HepG2 (cell line): ENCODE results near the gene SVOPL. TPM values are rescaled to one million over a fixed set of nuclear protein-coding genes. Genes with fewer than 3 reads are reported as not detected.

ENCODE experiments used
- ATAC-seq: fragments of 200-7000 bp; cut with Tn5 transposase; 3 replicates; pipeline ENCODE4 v1.9.1; 2020; ENCODE audit warnings: mild to moderate bottlenecking, moderate library complexity
- BruUV-seq: library from RNA; stranded (reverse); fragments of 400-500 nt; replicated peaks from 2 replicates; lab custom pipeline; 2021; lab: Mats Ljungman, UMichigan
- CTCF ChIA-PET: fragments of 300-600 bp; formaldehyde crosslinking; extraction: SDS; loops from one replicate; lab custom pipeline; 2021; ENCODE audit warnings: low total read pairs, inconsistent platforms, low intra/inter-chr PET ratio; lab: Yijun Ruan, JAX
- POLR2A ChIA-PET: fragments of 350-600 bp; sonication (Branson Sonifier 250); formaldehyde crosslinking; loops from one replicate; lab custom pipeline; 2020; ENCODE audit warnings: antibody characterized with exemption, inconsistent platforms; lab: Yijun Ruan, JAX
- DNase-seq: peaks from one replicate; pipeline ENCODE4 v3.0.0-alpha.2; 2015; ENCODE audit warnings: low spot score
- FAIRE-seq: peaks from 3 replicates; lab custom pipeline; 2011; peaks lifted over from hg19 to GRCh38; lab: Jason Lieb, UNC
- H2AFZ ChIP-seq: one replicate; pipeline ENCODE4 v1.6.1; 2011; ENCODE audit warnings: low read length, inconsistent platforms
- H3K27ac ChIP-seq: fragments of 300-600 bp; 3 replicates; pipeline ENCODE4 v1.8.0; 2011; ENCODE audit warnings: mixed run types, mild to moderate bottlenecking, mixed read lengths, low read length, inconsistent platforms; ENCODE audit not compliant: insufficient read depth; ENCODE audit errors: extremely low read length
- H3K27me3 ChIP-seq, 2 experiments: fragments of 200-600 bp in 1 of 2; 2 replicates in 1 of 2; 3 replicates in 1 of 2; pipeline versions ENCODE4 v1.6.0 to v1.8.0; 2011; ENCODE audit warnings: low read length in 2 of 2, mild to moderate bottlenecking in 2 of 2, moderate library complexity in 2 of 2, inconsistent platforms in 1 of 2; ENCODE audit not compliant: insufficient read depth in 2 of 2, control insufficient read depth in 1 of 2
- H3K36me3 ChIP-seq, 2 experiments: fragments of 200-600 bp in 1 of 2; replicated peaks in 1 of 2; 2 replicates in 1 of 2; 3 replicates in 1 of 2; pipeline versions ENCODE4 v1.5.1 to v1.8.0; 2011; ENCODE audit warnings: low read length in 2 of 2, inconsistent platforms in 1 of 2; ENCODE audit not compliant: insufficient read depth in 2 of 2, control insufficient read depth in 1 of 2
- H3K4me1 ChIP-seq: 2 replicates; pipeline ENCODE4 v1.5.1; 2012; ENCODE audit warnings: low read length, inconsistent platforms; ENCODE audit not compliant: insufficient read depth
- H3K4me2 ChIP-seq: 2 replicates; pipeline ENCODE4 v1.6.0; 2011; ENCODE audit warnings: low read depth, low read length, inconsistent platforms
- H3K4me3 ChIP-seq, 3 experiments: fragments of 200-600 bp in 1 of 3; sonication (generic), shearing (Covaris generic) in 1 of 3; replicated peaks in 1 of 3; 2 replicates each; pipeline ENCODE4 v1.5.1; 2011 to 2016; ENCODE audit warnings: low read length in 3 of 3, inconsistent platforms in 2 of 3, low read depth in 2 of 3, mild to moderate bottlenecking in 2 of 3, control low read depth in 1 of 3, mixed read lengths in 1 of 3; ENCODE audit not compliant: insufficient read depth in 1 of 3
- H3K79me2 ChIP-seq: one replicate; pipeline ENCODE4 v1.6.1; 2011; ENCODE audit warnings: low read length, inconsistent platforms; ENCODE audit not compliant: insufficient read depth
- H3K9ac ChIP-seq: 2 replicates; pipeline ENCODE4 v1.6.0; 2011; ENCODE audit warnings: mild to moderate bottlenecking, low read depth, low read length, inconsistent platforms; ENCODE audit not compliant: insufficient read depth
- H3K9me3 ChIP-seq: 2 replicates; pipeline ENCODE4 v1.5.1; 2012; ENCODE audit warnings: mild to moderate bottlenecking, low read length
- H4K20me1 ChIP-seq: 2 replicates; pipeline ENCODE4 v1.6.0; 2011; ENCODE audit warnings: inconsistent platforms, mild to moderate bottlenecking, low read length, moderate library complexity; ENCODE audit not compliant: insufficient read depth
- AGO2 ChIP-seq: fragments of 200-400 bp; formaldehyde crosslinking; optimal IDR thresholded peaks from 2 replicates; pipeline ENCODE3; 2017; ENCODE audit warnings: mild to moderate bottlenecking, low read depth, low read length, moderate library complexity
- ARID2 ChIP-seq: sonication (generic); formaldehyde crosslinking; IDR thresholded peaks from 2 replicates; pipeline ENCODE4 v1.8.1; 2022; ENCODE audit warnings: mild to moderate bottlenecking, missing genetic modification reagents, borderline replicate concordance
- MXI1 ChIP-seq: IDR thresholded peaks from 3 replicates; pipeline ENCODE4 v1.6.1; 2012; ENCODE audit warnings: low read depth, low read length, inconsistent platforms, borderline replicate concordance
- NR2F1 ChIP-seq, 2 experiments: fragments of 450-650 bp in 1 of 2; formaldehyde crosslinking in 1 of 2; IDR thresholded peaks; 2 replicates each; pipeline versions ENCODE4 v1.5.0 to v1.6.1; 2016 to 2020; ENCODE audit warnings: mild to moderate bottlenecking in 1 of 2, missing compliant biosample characterization in 1 of 2, missing genetic modification reagents in 1 of 2, moderate library complexity in 1 of 2
- PHF5A ChIP-seq: IDR thresholded peaks from one replicate; pipeline ENCODE4 v1.6.1; 2018; ENCODE audit warnings: low read depth, missing genetic modification reagents; ENCODE audit not compliant: unreplicated experiment
- POLR2A ChIP-seq, 2 experiments: IDR thresholded peaks; 2 replicates each; pipeline ENCODE4 v1.6.1; 2011; ENCODE audit warnings: low read depth in 2 of 2, low read length in 2 of 2, mild to moderate bottlenecking in 1 of 2, moderate library complexity in 1 of 2; ENCODE audit not compliant: insufficient read depth in 1 of 2
- RAD51 ChIP-seq: fragments of 450-650 bp; IDR thresholded peaks from 2 replicates; pipeline ENCODE4 v1.6.1; 2016; ENCODE audit warnings: borderline replicate concordance
- RBM22 ChIP-seq: fragments of 200-400 bp; formaldehyde crosslinking; optimal IDR thresholded peaks from 2 replicates; pipeline ENCODE3; 2017; ENCODE audit warnings: mild to moderate bottlenecking, low read length, moderate library complexity
- ZFP1 ChIP-seq: IDR thresholded peaks from 2 replicates; pipeline ENCODE4 v1.6.1; 2016
- ZNF761 ChIP-seq: sonication (generic); formaldehyde crosslinking; conservative IDR thresholded peaks from 2 replicates; pipeline ENCODE4 v1.4.0; 2020; ENCODE audit warnings: mild to moderate bottlenecking, missing genetic modification reagents
- WGBS: methylation state at CpG from one replicate; pipeline ENCODE4 v1.1.6; 2017; ENCODE audit warnings: low lambda C conversion rate; 5-methylcytosine and 5-hydroxymethylcytosine counted together
- in situ Hi-C: cut with HindIII; loops from 2 replicates; pipeline ENCODE4 v1.10.0; 2017; ENCODE audit warnings: low pct_unique_long_range_greater_than_20kb; ENCODE audit not compliant: extremely low pct_ligation_motif_present
- intact Hi-C: fragments of 100-400 bp; cut with micrococcal nuclease; formaldehyde crosslinking; loops from one replicate; pipeline ENCODE4 v1.10.0; 2022; ENCODE audit not compliant: unreplicated experiment
- polyA plus RNA-seq, 8 experiments: library from polyadenylated mRNA; depleted of rRNA in 3 of 8; stranded (reverse) in 7 of 8; unstranded in 1 of 8; fragments of >200 nt; fragmentation: Illumina TruSeq in 4 of 8; extraction: Trizol in 4 of 8; gene quantifications; 2 replicates each; pipeline versions ENCODE4 v1.2.1 to v1.2.3, GENCODE V29; 2011 to 2016; ENCODE audit warnings: low read depth in 4 of 8, missing spikeins in 1 of 8, mixed read lengths in 1 of 8; ENCODE audit not compliant: insufficient read depth in 1 of 8
- total RNA-seq, 5 experiments: library from RNA; depleted of rRNA; stranded (reverse); fragments of >200 nt; fragmentation: Illumina TruSeq; extraction: Trizol; gene quantifications; 2 replicates each; pipeline ENCODE4 v1.2.3, GENCODE V29; 2016; ENCODE audit warnings: low read depth in 1 of 5
- TF ChIP-seq, protein P1 (sequence below): sonication (generic); formaldehyde crosslinking; IDR thresholded peaks from 2 replicates; pipeline ENCODE4 v1.8.1; 2023; ENCODE audit warnings: mild to moderate bottlenecking, inconsistent platforms, moderate library complexity, missing genetic modification reagents, borderline replicate concordance
- TF ChIP-seq, protein P2 (sequence below): sonication (generic); formaldehyde crosslinking; IDR thresholded peaks from 2 replicates; pipeline ENCODE4 v1.4.0; 2020; ENCODE audit warnings: missing genetic modification reagents
- TF ChIP-seq, protein P3 (sequence below): sonication (generic); formaldehyde crosslinking; conservative IDR thresholded peaks from 2 replicates; pipeline ENCODE4 v1.4.0; 2020; ENCODE audit warnings: missing genetic modification reagents
- TF ChIP-seq, protein P4 (sequence below): sonication (generic); formaldehyde crosslinking; IDR thresholded peaks from 2 replicates; pipeline ENCODE4 v1.5.1; 2020; ENCODE audit warnings: mild to moderate bottlenecking, moderate library complexity, missing genetic modification reagents

SVOPL gene
- total and polyA plus RNA-seq, 2 of the 13 experiments (the other 11 are each of a cell fraction or from before 2014, with no cell fraction given): not detected

DNA sequence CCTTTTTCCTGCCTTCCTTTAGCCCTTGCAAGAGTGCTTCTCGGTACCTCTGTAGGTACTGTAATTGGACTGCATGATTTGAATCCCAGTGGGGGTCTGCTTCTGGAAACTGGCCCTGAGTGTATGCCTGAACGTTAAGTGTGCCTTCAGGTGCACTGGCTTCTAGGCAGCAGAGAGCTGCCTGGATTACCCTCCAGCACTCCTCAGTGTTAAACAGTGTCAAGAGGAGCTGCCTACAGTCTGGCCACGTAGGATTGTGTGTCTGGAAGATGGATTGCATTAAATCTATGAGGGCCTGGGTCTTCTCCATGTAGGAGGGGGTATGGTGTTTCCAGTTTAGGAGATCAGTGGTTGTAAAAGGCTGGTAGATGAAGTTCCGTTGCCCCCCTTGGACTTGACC, 137.4 kb downstream of the SVOPL start (continued):
- TF ChIP-seq, protein P1, sequence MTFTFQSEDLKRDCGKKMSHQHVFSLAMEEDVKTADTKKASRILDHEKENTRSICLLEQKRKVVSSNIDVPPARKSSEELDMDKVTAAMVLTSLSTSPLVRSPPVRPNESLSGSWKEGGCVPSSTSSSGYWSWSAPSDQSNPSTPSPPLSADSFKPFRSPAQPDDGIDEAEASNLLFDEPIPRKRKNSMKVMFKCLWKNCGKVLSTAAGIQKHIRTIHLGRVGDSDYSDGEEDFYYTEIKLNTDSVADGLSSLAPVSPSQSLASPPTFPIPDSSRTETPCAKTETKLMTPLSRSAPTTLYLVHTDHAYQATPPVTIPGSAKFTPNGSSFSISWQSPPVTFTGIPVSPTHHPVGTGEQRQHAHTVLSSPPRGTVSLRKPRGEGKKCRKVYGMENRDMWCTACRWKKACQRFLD: 0 out of 2 replicates have a peak, but pooled peaks have one; percentile 42
- TF ChIP-seq, protein P2, sequence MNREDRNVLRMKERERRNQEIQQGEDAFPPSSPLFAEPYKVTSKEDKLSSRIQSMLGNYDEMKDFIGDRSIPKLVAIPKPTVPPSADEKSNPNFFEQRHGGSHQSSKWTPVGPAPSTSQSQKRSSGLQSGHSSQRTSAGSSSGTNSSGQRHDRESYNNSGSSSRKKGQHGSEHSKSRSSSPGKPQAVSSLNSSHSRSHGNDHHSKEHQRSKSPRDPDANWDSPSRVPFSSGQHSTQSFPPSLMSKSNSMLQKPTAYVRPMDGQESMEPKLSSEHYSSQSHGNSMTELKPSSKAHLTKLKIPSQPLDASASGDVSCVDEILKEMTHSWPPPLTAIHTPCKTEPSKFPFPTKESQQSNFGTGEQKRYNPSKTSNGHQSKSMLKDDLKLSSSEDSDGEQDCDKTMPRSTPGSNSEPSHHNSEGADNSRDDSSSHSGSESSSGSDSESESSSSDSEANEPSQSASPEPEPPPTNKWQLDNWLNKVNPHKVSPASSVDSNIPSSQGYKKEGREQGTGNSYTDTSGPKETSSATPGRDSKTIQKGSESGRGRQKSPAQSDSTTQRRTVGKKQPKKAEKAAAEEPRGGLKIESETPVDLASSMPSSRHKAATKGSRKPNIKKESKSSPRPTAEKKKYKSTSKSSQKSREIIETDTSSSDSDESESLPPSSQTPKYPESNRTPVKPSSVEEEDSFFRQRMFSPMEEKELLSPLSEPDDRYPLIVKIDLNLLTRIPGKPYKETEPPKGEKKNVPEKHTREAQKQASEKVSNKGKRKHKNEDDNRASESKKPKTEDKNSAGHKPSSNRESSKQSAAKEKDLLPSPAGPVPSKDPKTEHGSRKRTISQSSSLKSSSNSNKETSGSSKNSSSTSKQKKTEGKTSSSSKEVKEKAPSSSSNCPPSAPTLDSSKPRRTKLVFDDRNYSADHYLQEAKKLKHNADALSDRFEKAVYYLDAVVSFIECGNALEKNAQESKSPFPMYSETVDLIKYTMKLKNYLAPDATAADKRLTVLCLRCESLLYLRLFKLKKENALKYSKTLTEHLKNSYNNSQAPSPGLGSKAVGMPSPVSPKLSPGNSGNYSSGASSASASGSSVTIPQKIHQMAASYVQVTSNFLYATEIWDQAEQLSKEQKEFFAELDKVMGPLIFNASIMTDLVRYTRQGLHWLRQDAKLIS (CRISPR knock-in tag): 0 out of 2 replicates have a peak, but pooled peaks have one; percentile 21
- TF ChIP-seq, all 625 proteins: peak for 7

DNA sequence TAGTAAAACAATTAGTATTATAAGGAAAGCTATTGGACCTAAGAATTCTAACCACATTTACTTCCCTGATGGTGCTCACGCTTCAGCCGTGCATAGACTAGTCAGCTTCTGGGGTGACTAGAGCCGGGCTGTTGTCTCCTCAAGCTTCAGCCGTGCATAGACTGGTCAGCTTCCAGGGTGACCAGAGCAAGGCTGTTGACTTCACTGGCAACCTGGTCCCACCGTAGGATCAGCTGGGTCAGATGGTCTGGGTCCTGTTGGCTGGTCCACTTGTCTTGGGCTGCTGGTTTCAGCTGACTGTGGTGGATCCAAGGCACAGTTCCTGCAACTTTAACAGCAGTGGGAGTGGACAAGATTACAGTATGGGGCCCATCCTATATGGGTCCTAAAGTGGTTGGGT, 141.7 kb downstream of the SVOPL start:
- ATAC-seq: 0 out of 3 replicates have a peak, but pooled peaks have one; percentile 1
- BruUV-seq: no TSS peak
- no peak overlapping the region for H3K9ac ChIP-seq
- H3K36me3 ChIP-seq: peaks cover 52 to 98% of the 10 kb centered on the region in 2 experiments
- no peaks in the 10 kb centered on the region; the same call in 1 of the 2 replicates for H4K20me1 ChIP-seq
- intact Hi-C loops: no loop called here
- DNase-seq: no peak
- H3K4me3 ChIP-seq: no peak overlapping the region
- no peaks in the 10 kb centered on the region for H3K27me3 ChIP-seq
- H2AFZ ChIP-seq: no peak overlapping the region
- H3K79me2 ChIP-seq: peaks cover 14% of the 10 kb centered on the region
- WGBS: 97% methylated on average over 5 of the region's 5 CpGs
- in situ Hi-C loops: no loop called here
- H3K9me3 ChIP-seq: peaks cover 17% of the 10 kb centered on the region
- POLR2A ChIA-PET: no interaction called here
- H3K4me2 ChIP-seq: no peak overlapping the region
- peaks cover 72% of the 10 kb centered on the region for H3K4me1 ChIP-seq
- H3K27ac ChIP-seq: no peak overlapping the region
- CTCF ChIA-PET: no interaction called here
- FAIRE-seq: no peak
- TF ChIP-seq RBM22 (peak; percentile 94), RAD51 (no peak), ZFP1 (no peak), AGO2 (peak; percentile 35), NR2F1 (CRISPR knock-in tag; IDR thresholded peaks at IDR 0.05) (no peak), MXI1 (no peak), ZNF761 (CRISPR knock-in tag) (no peak), PHF5A (CRISPR knock-in tag) (no peak), POLR2A (IDR thresholded peaks at IDR 0.05; ENCODE audit: insufficient read depth in 1 of 2, low read depth in 2 of 2, low read length in 2 of 2) (0 out of 4 replicates have a peak, but pooled peaks of 1 of the 2 experiments have one; percentile 28), ARID2 (CRISPR knock-in tag) (no peak)
- TF ChIP-seq, protein P3, sequence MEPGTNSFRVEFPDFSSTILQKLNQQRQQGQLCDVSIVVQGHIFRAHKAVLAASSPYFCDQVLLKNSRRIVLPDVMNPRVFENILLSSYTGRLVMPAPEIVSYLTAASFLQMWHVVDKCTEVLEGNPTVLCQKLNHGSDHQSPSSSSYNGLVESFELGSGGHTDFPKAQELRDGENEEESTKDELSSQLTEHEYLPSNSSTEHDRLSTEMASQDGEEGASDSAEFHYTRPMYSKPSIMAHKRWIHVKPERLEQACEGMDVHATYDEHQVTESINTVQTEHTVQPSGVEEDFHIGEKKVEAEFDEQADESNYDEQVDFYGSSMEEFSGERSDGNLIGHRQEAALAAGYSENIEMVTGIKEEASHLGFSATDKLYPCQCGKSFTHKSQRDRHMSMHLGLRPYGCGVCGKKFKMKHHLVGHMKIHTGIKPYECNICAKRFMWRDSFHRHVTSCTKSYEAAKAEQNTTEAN (CRISPR knock-in tag): no peak
- TF ChIP-seq, protein P4, sequence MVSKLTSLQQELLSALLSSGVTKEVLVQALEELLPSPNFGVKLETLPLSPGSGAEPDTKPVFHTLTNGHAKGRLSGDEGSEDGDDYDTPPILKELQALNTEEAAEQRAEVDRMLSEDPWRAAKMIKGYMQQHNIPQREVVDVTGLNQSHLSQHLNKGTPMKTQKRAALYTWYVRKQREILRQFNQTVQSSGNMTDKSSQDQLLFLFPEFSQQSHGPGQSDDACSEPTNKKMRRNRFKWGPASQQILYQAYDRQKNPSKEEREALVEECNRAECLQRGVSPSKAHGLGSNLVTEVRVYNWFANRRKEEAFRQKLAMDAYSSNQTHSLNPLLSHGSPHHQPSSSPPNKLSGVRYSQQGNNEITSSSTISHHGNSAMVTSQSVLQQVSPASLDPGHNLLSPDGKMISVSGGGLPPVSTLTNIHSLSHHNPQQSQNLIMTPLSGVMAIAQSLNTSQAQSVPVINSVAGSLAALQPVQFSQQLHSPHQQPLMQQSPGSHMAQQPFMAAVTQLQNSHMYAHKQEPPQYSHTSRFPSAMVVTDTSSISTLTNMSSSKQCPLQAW (CRISPR knock-in tag): no peak
